GM10266 (cell line): ENCODE measurements around the gene SENP1.

Experiments
- DNase-seq: peaks from one replicate; pipeline ENCODE4 v3.0.0; 2012; ENCODE audit errors: extremely low spot score
- TF ChIP-seq, protein P1 (sequence below): IDR thresholded peaks from 2 replicates; pipeline ENCODE4 v1.5.1; 2012; ENCODE audit warnings: mild to moderate bottlenecking, low read depth; ENCODE audit not compliant: control insufficient read depth, insufficient read depth; ENCODE audit errors: missing control alignments

SENP1 gene

DNA sequence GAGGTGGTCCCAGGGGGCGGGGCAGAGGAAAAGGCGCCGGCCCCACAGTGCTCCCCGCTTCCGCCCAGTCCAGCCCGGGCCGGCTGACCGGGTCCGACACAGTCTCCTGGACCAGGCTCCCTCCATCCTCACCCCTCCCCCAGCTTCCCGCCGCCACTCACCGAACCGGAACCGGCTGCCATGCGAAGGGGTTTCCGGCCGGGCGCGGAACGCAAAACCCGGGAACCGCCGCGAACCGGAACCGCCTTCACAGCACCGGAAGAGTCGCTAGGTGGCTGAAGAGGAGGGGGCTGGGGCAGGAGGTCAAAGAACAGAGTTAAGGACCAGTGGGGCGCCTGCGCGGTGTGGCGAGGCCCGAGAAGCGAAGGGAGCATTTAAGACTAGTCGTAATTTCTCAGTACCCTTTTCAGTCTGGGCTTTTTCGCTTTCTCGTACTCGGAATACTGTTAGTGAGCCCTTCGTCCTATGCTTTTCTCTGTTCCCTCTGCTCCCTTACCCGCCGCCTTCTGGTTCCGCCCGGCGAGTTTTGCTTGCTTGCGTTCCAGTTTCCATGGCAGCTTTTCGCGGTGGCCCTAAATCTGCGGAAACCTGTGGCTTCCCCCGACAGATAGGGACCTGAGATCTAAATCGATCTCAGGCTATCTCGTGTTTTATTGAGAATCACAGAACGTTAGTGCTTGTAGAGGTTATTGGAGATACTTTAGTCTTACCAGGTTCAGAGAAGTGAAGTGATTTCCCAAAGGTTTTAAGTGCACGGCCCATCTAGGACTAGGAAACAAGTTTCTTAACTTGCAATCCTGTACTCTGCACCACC, at the start of gene SENP1:
Gene SENP1 (minus strand): TSS at position 213 of the 814 bp plus-strand sequence. CDS start 4,607 bp downstream, outside the sequence.
- TF ChIP-seq, protein P1, sequence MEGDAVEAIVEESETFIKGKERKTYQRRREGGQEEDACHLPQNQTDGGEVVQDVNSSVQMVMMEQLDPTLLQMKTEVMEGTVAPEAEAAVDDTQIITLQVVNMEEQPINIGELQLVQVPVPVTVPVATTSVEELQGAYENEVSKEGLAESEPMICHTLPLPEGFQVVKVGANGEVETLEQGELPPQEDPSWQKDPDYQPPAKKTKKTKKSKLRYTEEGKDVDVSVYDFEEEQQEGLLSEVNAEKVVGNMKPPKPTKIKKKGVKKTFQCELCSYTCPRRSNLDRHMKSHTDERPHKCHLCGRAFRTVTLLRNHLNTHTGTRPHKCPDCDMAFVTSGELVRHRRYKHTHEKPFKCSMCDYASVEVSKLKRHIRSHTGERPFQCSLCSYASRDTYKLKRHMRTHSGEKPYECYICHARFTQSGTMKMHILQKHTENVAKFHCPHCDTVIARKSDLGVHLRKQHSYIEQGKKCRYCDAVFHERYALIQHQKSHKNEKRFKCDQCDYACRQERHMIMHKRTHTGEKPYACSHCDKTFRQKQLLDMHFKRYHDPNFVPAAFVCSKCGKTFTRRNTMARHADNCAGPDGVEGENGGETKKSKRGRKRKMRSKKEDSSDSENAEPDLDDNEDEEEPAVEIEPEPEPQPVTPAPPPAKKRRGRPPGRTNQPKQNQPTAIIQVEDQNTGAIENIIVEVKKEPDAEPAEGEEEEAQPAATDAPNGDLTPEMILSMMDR: no peak
- DNase-seq: peak; percentile 79

DNA sequence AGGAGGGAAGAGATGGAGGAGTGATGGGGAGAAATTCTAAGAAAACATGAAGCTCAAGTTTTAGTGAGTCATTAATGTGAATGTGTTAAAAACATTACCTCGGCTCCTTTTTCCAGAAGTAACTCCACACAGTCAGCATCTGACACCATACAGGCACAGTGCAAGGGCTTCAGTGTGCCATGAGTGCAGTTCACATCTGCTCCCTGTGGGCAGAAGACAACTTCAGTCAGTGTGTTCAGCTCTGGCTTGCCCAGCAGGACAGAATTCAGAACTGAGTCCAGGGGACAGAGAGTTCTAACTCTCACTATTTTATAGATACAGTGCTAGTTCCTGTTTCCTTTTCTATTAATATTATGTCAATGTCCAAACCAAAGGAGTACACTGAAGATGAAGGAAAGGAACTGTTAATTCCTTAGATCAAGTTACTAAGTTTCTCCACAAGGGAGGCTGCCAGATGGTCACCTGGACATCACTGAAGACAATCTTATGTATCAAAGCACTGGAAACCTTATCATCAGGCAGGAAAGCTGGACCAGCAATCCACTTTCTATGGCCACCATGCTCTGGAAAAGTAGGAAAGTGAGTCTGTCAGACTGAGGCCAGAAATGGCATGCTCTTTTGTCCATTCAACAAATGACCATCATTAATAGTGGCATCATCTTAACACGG, 45.4 kb upstream of the SENP1 start:
- DNase-seq: no peak
- TF ChIP-seq, protein P1: no peak

DNA sequence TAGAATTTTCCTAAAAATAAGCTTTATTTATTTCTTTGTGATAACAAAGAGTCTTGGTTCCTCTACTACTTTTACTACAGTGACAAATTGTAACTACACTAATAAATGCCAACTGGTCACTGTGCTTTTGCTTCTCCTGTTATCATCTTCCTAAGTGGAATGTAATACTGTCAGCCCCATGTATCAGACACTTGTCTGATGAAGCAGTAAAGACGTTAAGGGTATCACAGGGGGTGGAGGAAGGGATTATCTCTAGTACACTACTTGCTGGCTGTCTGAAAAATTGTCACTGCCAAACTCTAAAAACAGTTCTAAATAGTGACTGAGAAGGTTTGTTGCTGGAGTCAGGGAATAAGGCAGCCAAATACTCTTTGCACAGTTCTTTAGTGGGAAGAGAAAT, 40.1 kb upstream of the SENP1 start:
- DNase-seq: no peak
- TF ChIP-seq, protein P1: no peak

DNA sequence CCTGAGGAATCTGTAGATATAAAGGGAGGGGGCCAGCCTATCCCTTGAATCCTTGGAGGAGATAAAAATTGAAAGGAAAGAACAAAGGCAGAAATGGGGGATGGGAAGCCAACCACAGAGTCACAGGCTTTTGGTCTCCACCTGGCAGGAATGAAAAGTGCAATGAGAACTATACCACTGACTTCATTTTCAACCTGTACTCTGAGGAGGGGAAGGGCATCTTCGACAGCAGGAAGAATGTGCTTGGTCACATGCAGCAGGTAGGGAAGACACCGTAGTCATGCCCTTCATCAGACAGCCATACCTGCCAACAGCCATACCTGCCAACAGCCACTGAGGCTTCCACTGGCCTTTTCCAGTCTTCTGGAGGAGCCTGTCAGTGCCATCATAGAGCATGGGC, 38.0 kb upstream of the SENP1 start:
- TF ChIP-seq, protein P1: no peak
- DNase-seq: no peak

DNA sequence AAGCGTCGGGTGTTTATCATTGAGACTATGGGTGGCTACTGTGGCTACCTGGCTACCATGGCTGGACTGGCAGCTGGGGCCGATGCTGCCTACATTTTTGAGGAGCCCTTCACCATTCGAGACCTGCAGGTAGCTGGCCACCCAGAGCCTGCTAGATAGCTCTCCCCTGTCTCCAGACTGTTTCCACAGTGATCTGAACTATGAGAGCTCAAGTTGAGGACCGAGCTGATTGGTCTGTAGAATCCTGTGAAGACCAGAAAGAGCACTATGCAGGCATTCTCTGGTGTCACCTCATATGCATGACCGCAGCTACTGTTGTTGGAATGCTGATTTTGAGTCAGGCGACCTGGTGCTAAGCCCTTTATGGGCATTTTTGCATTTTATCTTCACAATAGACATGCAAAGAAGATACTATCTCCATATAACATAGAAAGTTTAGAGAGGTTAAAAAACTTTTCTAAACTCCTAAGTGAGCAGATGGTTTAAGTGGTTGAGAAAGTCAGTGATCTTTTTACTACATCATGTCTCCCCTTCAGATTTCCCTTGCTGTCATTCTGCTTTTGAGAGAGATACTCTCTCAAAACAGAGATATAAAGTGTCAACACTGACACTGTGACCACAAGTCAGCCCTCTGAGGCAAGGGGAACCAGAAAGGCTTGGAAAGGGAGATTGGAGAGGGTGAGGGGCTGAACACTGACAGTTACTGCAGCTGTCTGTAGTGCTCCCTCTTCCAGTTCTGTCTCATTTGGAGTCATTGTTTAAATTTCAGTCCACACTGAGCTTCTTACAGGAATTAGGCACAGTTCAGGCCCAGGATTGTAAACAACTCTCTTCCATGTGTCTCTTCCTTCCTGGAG, 37.2 kb upstream of the SENP1 start:
- TF ChIP-seq, protein P1: no peak
- no peak for DNase-seq

DNA sequence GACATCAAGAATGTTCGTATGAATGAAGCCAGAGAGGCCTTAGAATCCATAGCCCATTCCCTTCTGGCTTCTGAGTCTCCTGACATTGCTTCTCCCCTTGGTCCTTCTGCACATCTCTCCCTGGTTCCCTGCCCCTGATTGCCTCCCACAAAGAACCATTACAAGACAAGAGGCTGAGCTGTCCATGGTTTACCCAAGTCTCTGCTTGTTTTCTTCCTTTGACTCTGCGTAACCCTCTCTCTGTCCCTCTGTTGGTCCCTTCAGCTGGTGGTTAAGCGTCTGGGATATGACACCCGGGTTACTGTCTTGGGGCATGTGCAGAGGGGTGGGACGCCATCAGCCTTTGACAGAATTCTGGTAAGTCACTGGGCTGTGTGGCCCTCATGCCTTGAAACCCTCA, 29.1 kb upstream of the SENP1 start:
- TF ChIP-seq, protein P1: no peak
- no peak for DNase-seq
